T-helper 2 cell (primary cell): ENCODE results near the gene HERC6.
"Not testable (repeated sequence)": the region's sequence is repeated elsewhere in the genome, so short reads cannot be mapped to it uniquely, and the experiment has no call there.

Source experiments
- DNase-seq, 5 experiments: peaks; one replicate each; pipeline versions ENCODE4 v3.0.0 to v3.0.0-alpha.2; 2012 to 2022
- total RNA-seq, 2 donors: gene quantifications; one replicate each; lab custom pipeline; 2026; lab: John Stamatoyannopoulos, UW

The HERC6 gene
- total RNA-seq: 19.6 to 33.6 reads per million in 2 donors

DNA sequence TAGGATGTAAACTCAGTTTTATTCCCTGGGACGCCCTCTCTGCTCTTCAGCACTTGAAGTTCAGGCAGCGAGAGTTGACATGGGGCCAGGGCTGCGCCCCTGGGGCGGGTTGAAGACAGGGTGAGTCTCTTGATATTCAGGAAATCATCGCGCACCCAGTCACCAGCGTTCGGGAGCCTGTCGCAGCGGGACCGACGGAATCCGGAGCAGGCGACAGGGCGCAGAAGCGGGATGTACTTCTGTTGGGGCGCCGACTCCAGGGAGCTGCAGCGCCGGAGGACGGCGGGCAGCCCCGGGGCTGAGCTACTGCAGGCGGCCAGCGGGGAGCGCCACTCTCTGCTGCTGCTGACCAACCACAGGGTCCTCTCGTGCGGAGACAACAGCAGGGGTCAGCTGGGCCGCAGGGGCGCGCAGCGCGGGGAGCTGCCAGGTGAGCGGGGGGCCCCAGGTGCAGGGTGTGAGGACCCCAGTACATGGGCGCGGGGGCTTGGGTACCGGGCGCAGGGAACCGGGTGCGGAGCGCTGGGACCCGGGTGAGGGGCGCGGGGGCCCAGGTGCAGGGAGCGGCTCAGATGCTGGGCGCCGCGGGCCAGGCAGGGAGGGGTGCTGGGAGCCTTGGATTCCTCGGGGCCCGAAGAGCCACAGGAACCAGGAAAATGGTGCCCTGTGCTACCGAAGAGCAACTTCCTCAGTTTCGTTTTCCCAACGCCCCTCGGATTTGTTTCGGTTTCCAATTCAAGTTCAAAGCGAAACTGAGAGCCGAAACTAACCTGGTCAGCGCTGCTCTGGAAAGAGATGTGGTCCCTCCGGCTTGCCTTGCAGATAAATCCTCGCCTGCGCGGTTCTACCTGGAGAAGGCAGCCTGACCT, at the start of gene HERC6:
TSS of gene HERC6 (plus strand) at position 162 of the 869 bp plus-strand sequence. CDS start at position 232, 70 bp downstream.
- peak; percentile 22 to 95 (median 60) for DNase-seq

GRCh38 chr4:88333741-88334405, 44.8 kb upstream of the HERC6 start:
- no peak for DNase-seq

DNA sequence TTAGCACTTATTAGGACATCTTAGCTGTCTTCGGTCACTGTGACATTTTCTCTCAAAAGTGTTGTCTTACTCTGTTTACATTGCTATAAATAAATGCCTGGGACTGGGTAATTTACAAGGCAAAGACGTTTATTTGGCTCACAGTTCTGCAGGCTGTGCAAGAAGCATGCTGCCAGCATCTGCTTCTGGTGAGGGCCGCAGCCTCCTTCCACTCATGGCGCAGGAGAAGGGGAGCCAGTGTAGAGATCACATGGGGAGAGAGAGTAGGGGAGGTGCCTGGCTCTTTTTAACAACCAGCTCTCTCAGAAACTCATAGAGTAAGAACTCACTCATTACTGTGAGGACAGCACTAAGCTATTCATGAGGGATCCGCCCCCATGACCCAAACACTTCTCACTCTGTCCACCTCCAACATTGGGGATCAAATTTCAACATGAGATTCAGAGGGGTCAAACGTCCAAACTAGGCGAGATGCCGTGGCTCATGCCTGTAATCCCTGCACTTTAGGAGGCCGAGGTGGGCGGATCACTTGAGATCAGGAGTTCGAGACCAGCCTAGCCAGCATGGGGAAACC, 43.5 kb upstream of the HERC6 start:
- no peak for DNase-seq

DNA sequence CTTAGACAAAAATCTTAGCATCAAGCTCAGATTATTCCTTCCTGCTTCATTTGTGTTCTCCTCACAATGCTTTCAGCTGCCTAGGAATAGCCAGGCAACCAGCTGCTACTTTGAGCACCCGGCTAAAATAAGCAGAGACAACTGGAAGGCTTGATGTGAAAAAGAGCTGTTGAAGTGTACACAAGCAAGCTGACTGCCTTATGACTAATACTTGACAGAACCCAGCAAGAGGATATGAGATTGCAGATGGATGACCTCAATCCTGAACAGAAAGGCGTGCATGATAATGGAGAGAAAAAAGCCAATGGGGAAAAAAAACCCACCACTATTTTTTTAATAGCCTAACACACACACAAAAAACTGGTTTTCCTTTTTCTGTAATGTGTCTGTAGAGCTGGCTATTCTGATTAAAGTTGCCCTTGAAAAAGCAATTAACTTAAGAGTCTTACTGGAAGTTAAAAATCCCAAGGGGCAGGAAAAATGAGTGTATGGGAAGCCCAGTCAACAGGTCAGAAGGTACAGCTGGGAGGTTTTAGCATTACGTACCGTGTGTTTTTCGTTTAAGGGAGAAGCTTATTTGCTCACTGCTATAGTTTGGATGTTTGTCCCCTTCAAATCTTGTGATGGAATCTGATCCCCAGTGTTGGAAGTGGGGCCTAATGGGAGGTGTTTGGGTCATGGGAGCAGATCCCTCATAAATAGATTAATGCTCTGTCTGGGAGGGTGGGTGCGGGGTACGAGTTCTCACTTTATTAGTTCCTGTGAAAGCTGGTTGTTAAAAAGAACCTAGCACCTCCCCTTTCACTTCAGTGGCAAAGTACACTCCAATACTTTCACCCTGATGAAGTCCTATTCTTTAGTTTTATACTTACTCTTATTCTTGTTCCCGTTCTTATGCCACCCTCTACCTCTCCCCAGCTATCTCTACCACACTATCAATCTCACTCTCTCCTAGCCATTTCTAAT, 37.1 kb upstream of the HERC6 start:
- no peak for DNase-seq

DNA sequence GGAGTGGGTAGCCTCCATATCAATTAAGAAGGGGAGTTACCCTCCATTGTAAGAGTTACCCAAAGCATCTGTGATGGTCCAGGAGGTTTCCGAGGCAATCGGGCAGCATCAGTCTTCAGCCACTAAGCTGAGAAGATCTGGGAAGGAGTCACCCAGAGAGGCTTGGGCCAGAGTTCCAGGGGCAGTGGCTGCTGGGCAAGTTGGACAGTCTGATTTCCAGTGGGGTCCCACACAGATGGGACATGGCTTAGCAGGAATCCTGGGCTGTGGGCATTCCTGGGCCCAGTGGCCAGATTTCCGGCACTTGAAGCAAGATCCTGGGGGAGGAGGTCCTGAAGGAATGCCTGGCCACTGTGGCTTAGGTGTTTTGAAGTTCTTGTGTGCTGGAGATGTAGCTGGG, 31.8 kb upstream of the HERC6 start:
- DNase-seq: not testable (repeated sequence)

DNA sequence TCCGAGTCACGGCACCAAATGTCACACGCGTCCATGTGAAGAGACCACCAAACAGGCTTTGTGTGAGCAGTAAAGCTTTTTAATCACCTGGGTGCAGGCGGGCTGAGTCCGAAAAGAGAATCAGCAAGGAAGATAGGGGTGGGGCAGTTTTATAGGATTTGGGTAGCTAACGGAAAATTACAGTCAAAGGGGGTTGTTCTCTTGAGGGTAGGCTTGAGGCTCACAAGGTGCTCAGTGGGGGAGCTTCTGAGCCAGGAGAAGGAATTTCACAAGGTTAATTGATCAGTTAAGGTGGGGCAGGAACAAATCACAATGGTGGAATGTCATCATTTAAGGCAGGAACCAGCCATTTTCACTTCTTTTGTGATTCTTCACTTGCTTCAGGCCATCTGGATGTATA, 29.9 kb upstream of the HERC6 start:
- not testable (repeated sequence) for DNase-seq

GRCh38 chr4:88350786-88351185, 27.9 kb upstream of the HERC6 start:
- no peak for DNase-seq

DNA sequence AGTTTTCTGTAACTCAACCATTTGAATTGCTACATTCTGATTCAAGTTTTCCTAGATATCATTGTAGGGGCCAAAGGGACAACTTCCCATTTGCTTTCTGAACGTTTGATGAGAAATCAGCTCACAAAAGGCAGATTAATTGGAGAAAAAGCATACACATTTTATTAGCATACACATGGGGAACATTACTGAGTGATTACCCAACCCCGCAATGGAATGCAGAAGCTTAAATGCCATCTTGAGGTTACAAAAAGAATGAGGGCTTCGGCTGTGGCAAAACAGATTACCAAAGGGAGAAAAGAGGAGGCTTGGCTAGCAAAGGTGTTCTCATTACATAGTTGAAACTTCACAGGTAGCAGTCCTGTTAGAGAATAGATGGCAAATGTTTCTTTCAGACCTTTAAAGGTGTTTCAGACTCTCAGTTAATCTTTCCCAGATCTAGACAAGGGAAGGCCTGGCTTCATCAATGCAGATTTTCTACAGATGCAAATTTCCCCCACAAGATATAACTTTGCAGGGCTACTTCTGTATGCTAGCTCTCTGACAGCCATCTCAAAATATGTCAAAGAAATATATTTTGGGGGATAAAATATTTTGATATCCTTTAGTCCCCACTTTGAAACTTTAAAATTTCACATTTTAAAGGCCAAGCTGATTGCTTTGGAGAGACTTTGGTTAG, 26.5 kb upstream of the HERC6 start:
- DNase-seq: no peak

- DNase-seq: no peak
Observed at GRCh38 chr4:88353324-88353723, 25.3 kb upstream of the HERC6 start.

DNA sequence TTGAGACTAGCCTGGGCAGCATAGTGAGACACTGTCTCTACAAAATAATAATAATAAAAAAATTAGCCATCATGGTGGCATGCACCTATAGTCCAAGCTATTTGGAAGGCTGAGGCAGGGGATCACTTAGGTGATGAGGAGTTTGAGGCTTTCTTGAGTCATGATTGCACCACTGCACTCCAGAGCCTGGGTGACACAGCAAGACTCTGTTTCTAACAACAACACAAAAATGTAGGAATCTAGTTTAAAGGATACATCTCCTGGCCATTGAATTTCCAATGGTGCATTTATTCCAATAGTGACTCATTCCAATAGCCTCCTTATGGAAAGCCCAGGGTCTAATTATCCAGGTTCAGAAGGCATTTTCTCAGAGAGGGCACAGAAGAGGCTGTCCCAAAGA, 21.9 kb upstream of the HERC6 start:
- DNase-seq: no peak

DNA sequence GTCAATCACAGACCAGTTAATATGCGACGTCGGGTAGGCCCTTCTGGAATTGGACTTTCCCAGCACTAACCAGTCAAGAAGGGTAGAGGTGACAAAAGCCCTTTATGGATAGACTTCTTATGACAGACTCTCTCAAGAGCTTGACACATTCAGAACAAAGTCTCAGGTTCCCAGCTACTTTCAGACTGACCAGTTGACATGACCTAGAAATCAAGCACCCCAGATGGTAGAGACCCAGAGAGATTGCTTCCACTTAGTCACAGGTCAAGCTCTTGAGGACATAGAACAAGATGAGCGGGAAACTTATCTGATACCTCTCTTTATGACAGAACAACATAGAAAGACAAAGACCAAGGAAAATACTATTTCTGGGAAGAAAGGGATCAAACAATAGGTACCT, 21.4 kb upstream of the HERC6 start:
- DNase-seq: no peak

GRCh38 chr4:88359558-88359957, 19.1 kb upstream of the HERC6 start:
- DNase-seq: no peak

- DNase-seq: no peak
Observed at GRCh38 chr4:88360256-88360655, 18.4 kb upstream of the HERC6 start.

GRCh38 chr4:88360791-88361190, 17.9 kb upstream of the HERC6 start:
- no peak for DNase-seq

DNA sequence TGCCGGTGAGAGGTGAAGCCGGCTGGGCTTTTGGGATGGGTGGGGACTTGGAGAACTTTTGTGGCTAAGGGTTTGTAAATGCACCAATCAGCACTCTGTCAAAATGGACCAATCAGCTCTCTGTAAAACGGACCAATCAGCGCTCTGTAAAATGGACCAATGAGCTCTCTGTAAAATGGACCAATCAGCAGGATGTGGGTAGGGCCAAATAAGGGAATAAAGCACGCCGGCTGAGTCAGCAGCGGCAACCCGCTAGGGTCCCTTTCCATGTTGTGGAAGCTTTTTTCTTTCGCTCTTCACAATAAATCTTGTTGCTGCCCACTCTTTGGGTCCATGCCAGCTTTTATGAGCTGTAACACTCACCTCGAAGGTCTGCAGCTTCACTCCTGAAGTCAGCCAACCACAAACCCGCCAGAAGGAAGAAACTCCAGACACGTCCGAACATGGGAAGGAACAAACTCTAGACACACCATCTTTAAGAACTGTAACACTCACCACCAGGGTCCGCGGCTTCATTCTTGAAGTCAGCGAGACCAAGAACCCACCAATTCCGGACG, 17.4 kb upstream of the HERC6 start:
- not testable (repeated sequence) for DNase-seq

DNA sequence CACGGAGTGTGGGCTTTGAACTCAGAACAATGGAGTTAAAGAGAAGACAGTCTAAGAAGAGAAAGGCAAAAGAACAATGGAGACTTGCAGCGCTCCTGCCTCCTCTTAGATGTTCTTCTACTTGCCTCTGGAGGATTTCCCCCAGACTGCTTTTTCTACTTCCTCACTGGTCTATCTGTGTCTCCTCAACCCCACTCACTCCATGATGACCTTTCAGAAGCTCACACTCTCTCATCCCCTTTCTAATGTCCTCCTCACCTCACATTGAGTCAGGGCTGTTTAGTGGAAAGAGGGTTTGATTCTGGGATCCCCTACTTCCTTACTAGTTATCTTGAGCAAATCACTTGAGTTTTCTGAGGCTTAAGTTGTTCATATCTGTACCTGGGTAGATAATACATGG, 12.2 kb upstream of the HERC6 start:
- DNase-seq: no peak

DNA sequence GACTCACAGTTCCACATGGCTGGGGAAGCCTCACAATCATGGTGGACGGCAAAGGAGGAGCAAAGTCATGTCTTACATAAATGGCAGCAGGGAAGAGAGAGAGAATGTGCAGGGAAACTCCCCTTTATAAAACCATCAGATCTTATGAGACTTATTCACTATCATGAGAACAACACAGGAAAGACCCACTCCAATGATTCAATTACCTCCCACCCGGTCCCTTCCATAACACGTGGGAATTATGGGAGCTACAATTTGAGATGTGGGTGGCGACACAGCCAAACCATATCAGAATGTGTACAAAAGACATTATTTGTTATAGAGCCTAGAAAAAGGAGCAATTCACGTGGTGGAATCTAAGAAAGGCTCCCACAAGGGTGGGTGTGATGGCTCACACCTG, 10.8 kb upstream of the HERC6 start:
- DNase-seq: no peak

- peak in 1 of 5 experiments; percentile 28 for DNase-seq
Observed at GRCh38 chr4:88369180-88369812, 9.4 kb upstream of the HERC6 start.

DNA sequence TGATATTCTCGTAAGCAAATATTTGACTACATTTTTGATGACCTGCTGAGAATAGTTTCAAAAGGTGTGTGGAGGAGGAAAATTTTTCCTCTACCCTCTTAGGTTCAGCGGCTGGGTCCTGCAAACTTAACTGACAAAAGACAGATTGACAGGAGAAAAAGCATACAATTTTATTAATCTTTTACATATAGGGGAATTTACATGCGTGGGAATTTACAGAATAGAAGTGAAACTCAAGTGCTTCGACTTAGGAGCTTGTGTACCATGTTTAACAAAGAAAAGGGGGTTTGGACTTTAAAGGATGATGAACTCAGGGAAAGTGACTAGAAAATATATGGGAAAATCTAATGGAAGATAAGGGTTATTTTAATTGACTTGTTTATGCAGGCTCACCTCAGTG, 2.5 kb downstream of the HERC6 start:
- DNase-seq: no peak

- DNase-seq: peak in 4 of 5 experiments; percentile 22 to 89 (median 48)
Observed at GRCh38 chr4:88382621-88383020, 4.0 kb downstream of the HERC6 start.

DNA sequence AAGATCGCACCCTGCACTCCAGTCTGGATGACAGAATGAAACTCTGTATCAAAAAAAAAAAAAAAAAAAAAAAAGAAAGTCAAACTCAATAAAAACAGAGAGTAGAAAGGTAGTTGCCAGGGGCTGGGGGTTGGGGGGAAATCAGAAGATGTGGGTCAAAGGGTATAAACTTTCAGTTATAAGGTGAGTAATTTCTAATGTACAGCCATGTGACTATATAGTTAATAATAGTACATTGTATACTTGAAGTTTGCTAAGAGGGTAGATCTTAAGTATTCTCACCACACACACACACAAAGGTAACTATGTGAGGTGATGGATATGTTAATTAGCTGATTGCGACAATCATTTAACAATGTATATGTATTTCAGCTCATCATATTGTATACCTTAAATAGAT, 11.5 kb downstream of the HERC6 start:
- no peak for DNase-seq
